KG1 (cell line): ENCODE data around the gene MCOLN1.
"Not testable (repeated sequence)": the region's sequence is repeated elsewhere in the genome, so short reads cannot be mapped to it uniquely, and the experiment has no call there.

ENCODE experiments used
- DNase-seq: peaks from one replicate; lab custom pipeline; 2025; lab: John Stamatoyannopoulos, UW

MCOLN1 gene

DNA sequence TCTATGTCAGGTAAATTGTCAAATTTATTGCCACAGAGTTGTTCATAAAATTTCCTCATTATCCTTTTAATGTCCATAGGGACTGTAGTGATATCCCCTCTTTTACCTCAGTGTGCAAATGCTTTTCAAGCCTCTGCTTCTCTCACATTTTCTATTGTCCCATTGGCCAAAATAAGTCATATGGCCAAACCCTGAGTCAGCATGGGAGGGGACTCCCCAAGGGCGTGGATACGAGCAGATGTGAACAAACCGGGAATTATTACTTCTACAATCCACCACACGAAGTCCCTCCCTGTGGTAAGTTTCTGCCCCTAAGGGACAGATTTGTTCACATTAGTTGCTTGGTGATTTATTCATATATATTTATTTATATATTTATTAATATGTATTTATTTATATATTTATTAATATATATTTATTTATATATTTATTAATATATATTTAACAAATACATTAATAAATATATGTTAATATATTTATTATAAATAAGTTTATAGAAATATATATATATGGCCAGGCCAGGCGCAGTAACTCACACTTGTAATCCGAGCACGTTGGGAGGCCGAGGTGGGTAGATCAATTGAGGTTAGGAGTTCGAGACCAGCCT is 53.1 kb downstream of the MCOLN1 start:
- no peak for DNase-seq

DNA sequence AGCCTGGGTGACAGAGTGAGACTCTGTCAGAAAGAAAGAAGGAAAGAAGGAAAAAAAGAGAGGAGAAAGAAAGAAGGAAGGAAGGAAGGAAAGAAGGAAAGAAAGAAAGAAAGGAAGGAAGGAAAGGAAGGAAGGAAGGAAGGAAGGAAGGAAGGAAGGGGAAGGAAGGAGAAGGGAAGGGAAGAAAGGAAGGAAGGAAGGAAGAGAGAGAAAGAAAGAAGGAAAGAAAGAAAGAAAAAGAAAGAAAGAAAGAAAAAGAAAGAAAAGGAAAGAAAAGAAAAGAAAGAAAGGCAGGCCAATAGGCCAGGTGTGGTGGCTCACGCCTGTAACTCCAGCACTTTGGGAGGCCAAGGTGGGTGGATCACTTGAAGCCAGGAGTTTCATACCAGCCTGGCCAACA is 55.0 kb downstream of the MCOLN1 start:
- not testable (repeated sequence) for DNase-seq

DNA sequence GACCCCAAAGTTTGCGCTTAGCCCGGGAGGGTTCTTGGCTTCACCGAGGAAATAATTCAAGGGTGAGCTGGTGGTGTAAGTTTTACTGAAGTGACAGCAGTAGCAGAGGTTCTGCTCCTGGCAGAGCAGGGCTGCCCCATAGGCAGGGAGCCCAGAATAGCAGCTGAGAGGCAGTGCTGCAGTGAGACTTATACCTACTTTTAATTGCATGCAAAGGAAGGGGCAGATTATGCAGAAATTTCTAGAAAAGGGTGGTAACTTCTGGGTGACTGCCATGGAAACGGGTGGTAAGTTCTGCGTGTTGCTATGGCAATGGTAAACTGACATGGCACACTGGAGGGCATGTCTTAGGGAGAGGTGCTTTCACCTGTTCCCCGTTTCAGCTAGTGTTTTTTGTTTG is 55.7 kb downstream of the MCOLN1 start:
- no peak for DNase-seq

DNA sequence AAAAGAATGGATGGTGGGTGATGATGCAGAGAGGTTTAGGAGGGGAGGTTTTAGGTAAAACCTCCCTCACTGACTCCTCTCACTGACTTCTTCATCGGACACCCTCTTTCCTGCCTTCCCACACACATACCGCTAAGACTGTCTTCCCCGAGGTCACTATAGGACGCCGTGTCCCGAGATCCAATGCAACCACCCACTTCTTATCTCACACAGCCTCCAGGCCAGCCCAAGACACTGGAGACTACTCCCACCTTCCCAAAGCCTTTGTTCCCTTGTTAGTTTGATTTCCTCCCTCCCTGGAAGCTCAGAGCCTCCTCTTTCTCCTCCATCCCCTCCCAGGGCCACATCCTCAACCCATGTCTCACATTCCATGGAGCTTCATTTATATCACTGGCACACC is 56.8 kb downstream of the MCOLN1 start:
- no peak for DNase-seq

DNA sequence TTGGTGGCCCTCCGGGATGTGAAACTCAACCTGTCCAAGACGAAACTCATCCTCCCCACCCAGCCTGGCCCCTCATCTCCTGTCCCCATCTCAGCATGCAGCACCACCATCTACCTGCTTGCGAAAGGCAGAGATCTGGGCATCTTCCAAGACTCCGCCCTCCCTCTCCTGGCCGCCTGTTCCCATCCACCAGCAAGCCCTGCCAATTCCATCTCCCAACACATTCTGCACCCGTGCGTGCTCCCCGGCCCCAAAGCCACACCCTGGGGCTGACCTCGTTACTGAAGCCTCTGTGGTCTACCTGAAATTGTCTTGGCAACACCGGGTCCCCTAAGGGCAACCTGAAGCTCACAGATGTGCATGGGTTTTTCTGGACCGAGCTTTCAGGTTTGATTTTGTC is 60.0 kb downstream of the MCOLN1 start:
- no peak for DNase-seq
